Activated CD4-positive, alpha-beta T cell treated with anti-CD3 and anti-CD28 coated beads, Interleukin-2, amount 50 U/mL, for 24 hours (primary cell): ENCODE measurements around the gene NPAS2.

Experiments used
- DNase-seq, 2 donors: peaks; one replicate each; pipeline ENCODE4 v3.0.0-alpha.2; 2020; ENCODE audit warnings: low read depth in 1 of 2, low spot score in 1 of 2

Gene NPAS2

GRCh38 chr2:100793220-100793619 is 26.7 kb upstream of the NPAS2 start:
- DNase-seq, result no peak

- DNase-seq, result no peak
Observed at GRCh38 chr2:100793982-100794381, 26.0 kb upstream of the NPAS2 start.

GRCh38 chr2:100796499-100797100 is 23.3 kb upstream of the NPAS2 start:
- DNase-seq, result no peak

- DNase-seq, result no peak
Observed at GRCh38 chr2:100799686-100800085, 20.3 kb upstream of the NPAS2 start.

GRCh38 chr2:100800915-100801314 is 19.0 kb upstream of the NPAS2 start:
- DNase-seq, result no peak

DNA sequence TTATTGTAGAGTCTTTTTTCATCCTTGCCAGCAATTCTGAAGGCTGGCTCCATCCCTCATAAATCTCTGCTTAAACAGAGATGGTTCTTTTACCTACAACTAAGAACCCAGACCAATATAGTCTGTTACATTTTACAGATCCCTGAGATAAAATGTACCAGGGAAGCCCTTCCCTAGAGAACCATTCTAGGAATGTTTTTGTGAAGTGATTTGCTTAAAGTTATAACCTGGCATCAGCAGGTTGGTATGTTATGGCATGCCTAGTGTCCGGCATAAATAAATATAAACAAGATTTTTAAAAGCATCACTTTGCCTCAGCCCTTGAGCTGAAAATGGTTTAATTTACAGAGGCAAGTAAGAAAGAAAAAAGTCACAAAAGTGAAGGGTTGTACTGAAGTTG is 18.5 kb upstream of the NPAS2 start:
- no peak for DNase-seq

DNA sequence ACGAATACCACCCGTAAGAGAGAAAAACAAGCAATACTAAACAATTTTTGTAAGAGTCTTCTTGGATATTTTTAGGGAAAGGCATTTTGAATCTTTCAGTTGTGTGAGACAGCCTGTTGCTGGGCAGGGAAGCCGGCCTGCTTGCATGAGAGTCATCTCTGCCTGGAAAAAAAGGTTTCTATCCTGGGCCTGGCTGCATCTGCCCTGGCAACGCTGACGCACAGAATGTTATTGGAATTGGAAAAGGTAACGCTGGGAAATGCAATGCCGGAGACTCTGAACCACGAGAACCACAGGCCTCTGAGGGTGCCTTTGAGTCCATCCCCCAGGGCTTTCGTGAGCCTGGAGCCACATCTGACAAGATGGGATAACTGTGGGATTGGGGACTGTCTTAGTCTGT is 17.9 kb upstream of the NPAS2 start:
- no peak for DNase-seq

- DNase-seq, result no peak
Observed at GRCh38 chr2:100803334-100803733, 16.6 kb upstream of the NPAS2 start.

DNA sequence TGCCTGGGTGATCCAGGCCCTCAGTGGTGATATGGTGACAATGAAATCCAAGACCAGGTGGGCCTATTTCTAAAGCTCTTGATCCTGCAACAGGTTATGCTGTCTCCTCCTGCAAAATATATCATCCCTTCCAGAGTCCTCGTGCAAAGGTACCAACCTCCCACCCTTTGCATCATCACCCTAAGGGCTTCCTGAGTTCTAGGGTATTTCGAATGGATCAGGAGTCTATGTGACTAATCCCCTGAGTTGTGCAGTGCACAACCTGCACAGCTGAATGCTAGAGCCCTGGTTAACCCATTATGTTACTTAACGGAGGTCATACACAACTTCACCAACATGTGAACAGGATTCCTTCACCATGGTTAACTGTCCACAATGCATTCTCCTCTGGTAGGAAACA is 13.4 kb upstream of the NPAS2 start:
- no peak for DNase-seq

DNA sequence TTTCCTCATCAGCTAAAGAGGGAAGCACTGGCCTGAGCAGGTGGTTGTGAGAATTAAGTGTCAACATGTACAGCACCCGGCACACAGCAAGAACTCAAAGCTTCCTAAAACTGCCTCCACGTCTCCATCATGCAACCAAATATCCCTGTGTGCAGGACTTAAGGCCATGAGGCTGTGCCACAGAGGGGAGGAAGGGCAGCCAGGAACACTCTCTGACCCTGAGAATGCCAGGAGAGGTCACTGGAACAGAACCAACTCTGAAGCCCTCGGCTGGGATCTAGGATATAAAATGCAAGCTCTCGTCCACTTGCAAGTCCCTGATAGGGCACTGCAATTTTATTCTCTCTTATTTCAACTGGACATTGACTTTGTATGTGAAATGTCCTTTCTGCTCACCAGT is 12.2 kb upstream of the NPAS2 start:
- DNase-seq, result no peak

DNA sequence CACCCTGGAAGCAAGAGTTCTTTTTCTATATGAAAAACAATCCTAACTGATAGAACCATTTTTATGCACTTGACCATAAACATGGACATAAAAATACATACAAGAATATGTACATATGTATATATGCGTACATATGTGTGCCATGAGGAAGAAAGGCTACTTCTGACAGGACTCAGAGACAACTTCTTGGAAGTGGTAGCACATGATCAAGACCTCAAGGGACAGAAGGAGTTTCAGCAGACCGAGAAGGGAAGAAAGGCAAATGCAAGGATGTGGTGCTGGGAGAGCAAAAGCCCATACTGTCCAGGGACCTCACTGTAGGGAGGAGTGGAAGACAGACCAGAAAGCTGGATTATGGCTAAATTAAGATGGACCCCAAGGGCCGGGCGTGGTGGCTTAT is 11.4 kb upstream of the NPAS2 start:
- DNase-seq, result no peak

GRCh38 chr2:100809506-100809905 is 10.4 kb upstream of the NPAS2 start:
- DNase-seq, result no peak

GRCh38 chr2:100810603-100811145 is 9.3 kb upstream of the NPAS2 start:
- no peak for DNase-seq

DNA sequence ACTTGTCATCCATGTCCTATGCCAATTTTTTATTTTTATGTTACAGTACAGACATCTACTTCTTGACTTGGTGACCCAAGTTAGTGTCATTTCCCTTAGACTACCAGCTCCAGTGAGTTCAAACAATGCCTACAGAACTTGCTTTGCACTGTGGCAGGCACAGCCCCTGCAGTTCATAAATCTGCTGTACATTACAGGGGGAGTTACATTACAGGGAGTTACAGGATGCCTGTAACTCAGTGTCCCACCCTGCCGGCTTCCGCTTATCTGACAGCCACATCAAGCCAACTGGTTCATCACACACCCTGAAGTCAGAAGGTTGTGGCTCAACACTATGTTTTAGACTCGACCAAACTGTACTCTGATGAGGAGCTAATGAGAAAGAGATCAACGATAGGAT is 7.8 kb upstream of the NPAS2 start:
- no peak for DNase-seq

DNA sequence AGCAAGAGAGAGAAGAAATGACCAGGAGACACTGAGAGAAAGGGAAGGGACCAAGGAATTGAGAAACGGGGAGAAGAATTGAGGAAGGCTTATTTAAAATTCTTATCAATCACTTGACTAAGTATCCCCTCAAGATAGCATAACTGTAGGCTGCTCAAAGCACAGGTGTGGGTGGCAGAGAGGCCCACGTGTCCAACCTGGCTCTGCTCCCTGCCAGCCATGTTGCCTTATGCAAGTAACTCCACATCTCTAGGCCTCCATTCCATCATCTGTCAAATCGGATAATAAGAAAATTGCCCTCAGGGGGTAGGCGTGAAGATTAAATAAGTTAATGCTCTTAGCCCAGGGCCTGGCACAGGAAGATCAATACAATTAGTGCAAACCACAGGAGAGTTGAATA is 7.4 kb upstream of the NPAS2 start:
- DNase-seq, result no peak

- DNase-seq, result no peak
Observed at GRCh38 chr2:100813527-100813926, 6.4 kb upstream of the NPAS2 start.

GRCh38 chr2:100814043-100814442 is 5.9 kb upstream of the NPAS2 start:
- no peak for DNase-seq

DNA sequence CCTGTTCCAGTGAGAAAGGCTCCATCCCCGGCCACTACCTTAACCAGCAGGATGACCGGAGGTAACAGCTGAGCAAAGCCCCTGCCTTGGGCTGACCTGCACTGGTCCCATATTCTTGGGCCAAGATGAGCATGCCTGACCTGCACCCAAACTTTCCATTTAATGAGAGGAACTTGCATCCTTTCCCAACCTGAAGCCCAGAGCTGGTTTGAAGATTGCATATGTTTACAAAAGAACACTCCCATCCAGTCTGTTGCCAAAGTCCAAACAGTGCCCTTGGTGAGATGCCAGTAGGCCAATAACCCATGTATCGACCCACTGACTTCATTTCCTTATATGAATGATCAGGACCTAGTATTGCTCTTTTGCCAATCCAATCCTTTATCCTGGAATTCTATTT is 5.5 kb upstream of the NPAS2 start:
- DNase-seq, result no peak

- DNase-seq, result no peak
Observed at GRCh38 chr2:100817388-100817985, 2.5 kb upstream of the NPAS2 start.

DNA sequence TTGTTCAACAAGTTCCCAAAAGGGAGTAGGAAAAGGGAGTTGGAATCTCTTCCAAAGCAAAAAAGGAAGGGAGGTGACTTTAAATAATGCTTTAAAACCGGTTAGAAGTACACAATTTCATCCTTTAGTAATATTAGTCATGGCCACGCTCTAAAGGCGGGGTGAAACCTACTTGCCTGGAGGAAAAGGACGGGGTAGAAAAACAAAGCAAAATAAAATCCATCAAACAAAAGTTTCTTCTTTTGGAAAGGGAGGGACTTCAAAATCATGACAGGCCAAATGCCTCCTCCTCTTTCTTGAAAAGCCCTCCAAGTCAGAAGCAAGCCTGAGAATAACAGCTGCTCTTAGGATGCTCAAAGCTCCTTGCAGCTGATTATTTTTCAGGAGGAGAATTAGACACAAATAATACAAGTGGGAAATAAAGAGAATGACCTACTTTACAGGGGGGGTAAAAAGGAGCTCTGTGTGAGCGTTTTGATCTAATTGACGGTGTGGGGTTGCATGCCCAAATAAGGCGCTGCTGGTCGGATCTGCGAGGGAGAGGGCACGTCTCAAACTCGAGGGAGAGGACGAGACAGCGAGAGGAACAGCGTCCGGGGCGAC is 1.8 kb upstream of the NPAS2 start:
- no peak for DNase-seq

GRCh38 chr2:100818606-100819369 is 1.2 kb upstream of the NPAS2 start:
- DNase-seq, result no peak

DNA sequence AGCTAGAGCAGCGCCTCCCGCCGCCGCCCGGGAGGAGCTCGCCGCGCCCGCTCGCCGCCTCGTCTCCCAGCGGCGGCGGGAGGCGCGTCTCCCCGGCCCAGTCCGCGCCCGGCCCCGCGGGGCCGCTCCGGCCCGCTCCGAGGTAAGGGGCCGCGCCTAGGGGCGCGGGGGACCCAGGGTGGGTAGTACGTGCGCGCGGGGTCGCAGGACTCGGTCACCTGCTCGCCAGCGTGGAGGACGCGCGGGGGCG is 259 bp downstream of the NPAS2 start:
- DNase-seq, result no peak
